ENCODE results near the gene SUCLG1. TPM values are rescaled to one million over a fixed set of nuclear protein-coding genes. Genes with fewer than 3 reads are reported as not detected.

SUCLG1 gene
- total RNA-seq, 4 donors from 2014 or later = 61.1 to 96.8 (median 92.6) TPM

DNA sequence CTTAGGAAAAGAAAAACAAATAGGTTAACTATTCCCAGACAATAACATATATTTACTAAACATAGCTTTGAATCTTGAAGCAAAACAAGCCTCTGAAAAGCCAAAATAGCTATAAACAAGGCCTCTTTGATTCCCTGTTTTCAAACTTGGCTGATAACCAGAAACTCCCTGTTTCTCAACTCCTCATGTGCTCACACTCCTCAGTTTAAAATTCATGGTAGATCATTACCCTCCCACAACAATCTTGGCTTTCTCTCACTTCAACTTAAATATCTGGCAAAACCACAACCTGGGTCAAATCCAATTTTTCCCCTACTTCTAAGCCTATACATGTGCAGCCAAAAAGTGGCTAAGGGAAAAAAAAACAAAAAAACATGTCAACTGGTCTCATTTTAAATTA lies 15.6 kb downstream of the SUCLG1 start:
- no peak overlapping the region for H3K27ac ChIP-seq (replicated peaks in 1 of 4)
- peaks cover 0 to 8% (median 1%) of the 10 kb centered on the region in 4 donors for H3K4me1 ChIP-seq
- intact Hi-C loops (cut with DNase I) = no loop called here
- H3K36me3 ChIP-seq = peaks cover 26 to 89% (median 72%) of the 10 kb centered on the region in 4 donors
- DNase-seq (ENCODE audit: extremely low spot score) = no peak
- H3K9me3 ChIP-seq = no peaks in the 10 kb centered on the region
- no peak overlapping the region for H3K4me3 ChIP-seq
- TF ChIP-seq POLR2A (IDR thresholded peaks at IDR 0.05; ENCODE audit: low read depth) = no peak
- no peak for TF ChIP-seq POLR2AphosphoS5 (IDR thresholded peaks at IDR 0.05)
- H3K27me3 ChIP-seq = no peaks in the 10 kb centered on the region

GRCh38 chr2:84442888-84443287 lies 16.2 kb downstream of the SUCLG1 start:
- H3K27ac ChIP-seq (replicated peaks in 1 of 4) = no peak overlapping the region
- H3K4me3 ChIP-seq = no peak overlapping the region
- no peaks in the 10 kb centered on the region for H3K9me3 ChIP-seq
- H3K36me3 ChIP-seq = peaks cover 26 to 95% (median 74%) of the 10 kb centered on the region in 4 donors
- no peak for DNase-seq (ENCODE audit: extremely low spot score)
- no peaks in the 10 kb centered on the region for H3K27me3 ChIP-seq
- TF ChIP-seq POLR2AphosphoS5 (IDR thresholded peaks at IDR 0.05) (no peak), POLR2A (IDR thresholded peaks at IDR 0.05; ENCODE audit: low read depth) (no peak), EP300 (IDR thresholded peaks at IDR 0.05) (no peak)
- TF ChIP-seq, protein P1, sequence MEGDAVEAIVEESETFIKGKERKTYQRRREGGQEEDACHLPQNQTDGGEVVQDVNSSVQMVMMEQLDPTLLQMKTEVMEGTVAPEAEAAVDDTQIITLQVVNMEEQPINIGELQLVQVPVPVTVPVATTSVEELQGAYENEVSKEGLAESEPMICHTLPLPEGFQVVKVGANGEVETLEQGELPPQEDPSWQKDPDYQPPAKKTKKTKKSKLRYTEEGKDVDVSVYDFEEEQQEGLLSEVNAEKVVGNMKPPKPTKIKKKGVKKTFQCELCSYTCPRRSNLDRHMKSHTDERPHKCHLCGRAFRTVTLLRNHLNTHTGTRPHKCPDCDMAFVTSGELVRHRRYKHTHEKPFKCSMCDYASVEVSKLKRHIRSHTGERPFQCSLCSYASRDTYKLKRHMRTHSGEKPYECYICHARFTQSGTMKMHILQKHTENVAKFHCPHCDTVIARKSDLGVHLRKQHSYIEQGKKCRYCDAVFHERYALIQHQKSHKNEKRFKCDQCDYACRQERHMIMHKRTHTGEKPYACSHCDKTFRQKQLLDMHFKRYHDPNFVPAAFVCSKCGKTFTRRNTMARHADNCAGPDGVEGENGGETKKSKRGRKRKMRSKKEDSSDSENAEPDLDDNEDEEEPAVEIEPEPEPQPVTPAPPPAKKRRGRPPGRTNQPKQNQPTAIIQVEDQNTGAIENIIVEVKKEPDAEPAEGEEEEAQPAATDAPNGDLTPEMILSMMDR (IDR thresholded peaks at IDR 0.05) = no peak
- 84% methylated on average over 3 of the region's 3 CpGs for WGBS
- peaks cover 0 to 8% (median 4%) of the 10 kb centered on the region in 4 donors for H3K4me1 ChIP-seq
- intact Hi-C loops (cut with DNase I) = no loop called here

DNA sequence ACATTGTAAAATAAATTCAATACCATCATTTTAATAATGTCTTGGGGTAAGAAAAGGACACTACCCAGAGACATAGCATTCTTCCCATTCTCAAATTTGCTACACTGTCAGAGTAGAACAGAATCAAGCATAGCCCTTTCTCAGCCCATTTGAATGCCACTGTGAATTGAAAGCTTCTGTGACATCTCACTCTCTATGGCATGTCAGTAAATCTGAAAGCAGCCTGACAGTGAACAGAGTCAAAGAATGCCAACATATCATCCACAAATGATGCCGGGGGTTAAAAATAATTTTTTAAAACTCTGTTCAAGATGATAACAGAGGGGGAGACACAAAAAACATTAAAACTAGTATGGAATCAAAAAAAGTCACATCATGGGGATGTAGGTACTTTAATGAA lies 17.6 kb downstream of the SUCLG1 start:
- Histone ChIP-seq H3K4me3 (no peak overlapping the region), H3K27ac (replicated peaks in 1 of 4) (no peak overlapping the region), H3K4me1 (peaks cover 0 to 18% (median 7%) of the 10 kb centered on the region in 4 donors), H3K9me3 (no peaks in the 10 kb centered on the region), H3K36me3 (peaks cover 26 to 95% (median 70%) of the 10 kb centered on the region in 4 donors), H3K27me3 (no peaks in the 10 kb centered on the region)
- WGBS = 95% methylated on average over 1 of the region's 1 CpG
- no peak for DNase-seq (ENCODE audit: extremely low spot score)
- intact Hi-C loops (cut with DNase I) = no loop called here
- TF ChIP-seq POLR2AphosphoS5 (IDR thresholded peaks at IDR 0.05) (no peak), POLR2A (IDR thresholded peaks at IDR 0.05; ENCODE audit: low read depth) (no peak), EP300 (IDR thresholded peaks at IDR 0.05) (no peak)
- TF ChIP-seq, protein P1 (IDR thresholded peaks at IDR 0.05) = no peak

GRCh38 chr2:84441036-84441435 lies 18.0 kb downstream of the SUCLG1 start:
- peaks cover 26 to 90% (median 67%) of the 10 kb centered on the region in 4 donors for H3K36me3 ChIP-seq
- no peak for DNase-seq (ENCODE audit: extremely low spot score)
- H3K27me3 ChIP-seq = no peaks in the 10 kb centered on the region
- no peak overlapping the region for H3K27ac ChIP-seq (replicated peaks in 1 of 4)
- H3K9me3 ChIP-seq = no peaks in the 10 kb centered on the region
- WGBS = 97% methylated on average over 4 of the region's 4 CpGs
- TF ChIP-seq POLR2AphosphoS5 (IDR thresholded peaks at IDR 0.05) = no peak
- no peak for TF ChIP-seq POLR2A (IDR thresholded peaks at IDR 0.05; ENCODE audit: low read depth)
- TF ChIP-seq EP300 (IDR thresholded peaks at IDR 0.05) = no peak
- TF ChIP-seq, protein P1 (IDR thresholded peaks at IDR 0.05) = no peak
- peaks cover 3 to 23% (median 12%) of the 10 kb centered on the region in 4 donors for H3K4me1 ChIP-seq
- intact Hi-C loops (cut with DNase I) = no loop called here
- no peak overlapping the region for H3K4me3 ChIP-seq

GRCh38 chr2:84435345-84436025 lies 23.6 kb downstream of the SUCLG1 start:
- no peak overlapping the region for H3K27ac ChIP-seq (replicated peaks in 1 of 4)
- no peak for DNase-seq (ENCODE audit: extremely low spot score)
- peaks cover 14 to 37% (median 20%) of the 10 kb centered on the region in 4 donors for H3K4me1 ChIP-seq
- intact Hi-C loops (cut with DNase I) = no loop called here
- H3K27me3 ChIP-seq = no peaks in the 10 kb centered on the region
- H3K4me3 ChIP-seq = no peak overlapping the region
- WGBS = 41% methylated on average over 6 of the region's 6 CpGs
- peaks cover 47 to 81% (median 61%) of the 10 kb centered on the region in 4 donors for H3K36me3 ChIP-seq
- H3K9me3 ChIP-seq = no peaks in the 10 kb centered on the region
- TF ChIP-seq POLR2A (IDR thresholded peaks at IDR 0.05; ENCODE audit: low read depth) (no peak), POLR2AphosphoS5 (IDR thresholded peaks at IDR 0.05) (peak in 1 of 2 donors; percentile 13)

Measured in esophagus muscularis mucosa (tissue), 4 donors.